NCI-H1694 treated with DMSO at 0.1 percent for 48 hours (cell line): ENCODE measurements around the gene RHOF.

Experiments used
- DNase-seq: peaks from one replicate; lab custom pipeline; 2025; lab: John Stamatoyannopoulos, UW

The RHOF gene

DNA sequence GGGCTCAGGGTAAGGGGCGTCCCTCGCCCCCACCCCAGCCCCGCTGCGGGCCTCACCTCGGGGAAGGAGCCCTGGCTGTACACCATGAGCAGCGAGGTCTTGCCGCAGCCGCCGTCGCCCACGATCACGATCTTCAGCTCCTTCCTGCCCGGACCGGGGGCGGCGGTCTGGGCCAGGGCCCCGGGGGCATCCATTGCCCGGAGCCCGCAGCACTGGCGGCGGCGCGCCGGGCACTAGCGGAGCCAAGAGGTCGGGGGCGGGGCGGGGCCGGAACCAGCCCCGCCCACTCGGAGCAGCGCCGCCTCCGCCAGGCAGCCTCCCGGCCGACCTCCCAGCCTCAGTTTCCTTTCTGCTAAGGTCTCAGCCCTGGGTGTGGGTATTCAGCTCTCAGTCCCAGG, at the start of gene RHOF:
Gene RHOF (minus strand): TSS at position 249 of the 398 bp plus-strand sequence. CDS start 55 bp downstream, at position 194.
- DNase-seq: no peak

GRCh38 chr12:121839993-121840761, 46.7 kb upstream of the RHOF start:
- no peak for DNase-seq

DNA sequence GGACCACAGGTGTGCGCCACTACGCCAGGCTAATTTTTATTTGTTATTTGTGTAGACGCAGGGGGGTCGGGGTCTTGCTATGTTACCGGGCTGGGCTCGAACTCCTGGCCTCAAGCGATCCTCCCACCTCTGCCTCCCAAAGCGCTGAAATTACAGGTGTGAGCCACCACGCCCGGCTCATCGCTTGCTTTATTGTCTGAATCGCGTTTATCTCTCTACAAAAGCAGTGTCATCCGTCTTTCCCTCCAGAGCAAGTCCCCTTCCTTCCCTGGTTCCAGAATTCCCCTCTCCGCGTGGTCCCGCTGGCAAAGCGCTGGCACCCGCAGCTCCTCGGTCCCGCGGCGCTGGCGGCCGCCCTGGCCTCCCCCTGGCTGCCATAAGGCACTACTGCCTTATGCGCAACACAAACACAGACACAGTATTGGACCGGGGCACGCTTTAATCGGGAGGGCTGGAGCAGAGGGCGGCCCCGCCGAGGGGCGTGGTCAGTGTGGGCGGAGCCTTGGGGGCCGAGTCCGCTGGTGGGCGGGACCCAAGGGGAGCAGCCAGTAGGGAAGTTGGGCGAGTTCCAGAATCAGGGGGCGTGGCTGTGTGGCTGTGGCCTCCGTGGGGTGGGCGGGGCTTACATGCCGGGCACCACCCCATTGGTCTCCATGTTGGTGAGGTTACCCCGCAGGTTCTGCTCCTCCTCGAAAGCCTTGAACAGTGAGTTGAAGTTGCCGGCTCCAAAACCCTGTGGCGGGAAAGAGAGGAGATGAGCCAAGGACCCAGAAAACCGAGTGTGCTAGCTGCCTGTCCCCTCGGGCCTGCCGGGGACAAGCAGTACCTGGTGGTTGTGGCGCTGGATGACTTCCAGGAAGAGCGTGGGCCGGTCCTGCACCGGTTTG, 45.9 kb upstream of the RHOF start:
- peak; percentile 84 for DNase-seq

DNA sequence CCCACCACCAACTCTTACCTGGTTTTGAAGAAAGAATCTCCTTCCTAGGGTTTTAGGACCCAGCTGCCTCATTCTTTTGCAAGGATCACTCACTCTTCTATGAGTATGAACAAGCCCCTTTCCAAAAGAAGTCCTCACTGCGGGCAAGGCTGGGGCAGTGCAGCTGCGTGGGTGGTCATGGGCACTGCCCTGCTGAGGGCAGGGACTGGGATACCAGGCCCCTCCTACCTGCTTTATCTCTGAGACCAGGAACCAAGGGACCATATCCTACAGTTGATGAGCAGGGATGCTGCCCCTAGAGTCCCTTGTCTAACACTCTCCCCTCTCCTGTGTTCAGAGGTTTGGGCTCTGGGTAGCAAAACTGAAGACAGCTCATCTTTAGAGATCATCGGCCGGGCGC, 44.6 kb upstream of the RHOF start:
- DNase-seq: no peak

- DNase-seq: no peak
Observed at GRCh38 chr12:121837680-121838079, 44.2 kb upstream of the RHOF start.

DNA sequence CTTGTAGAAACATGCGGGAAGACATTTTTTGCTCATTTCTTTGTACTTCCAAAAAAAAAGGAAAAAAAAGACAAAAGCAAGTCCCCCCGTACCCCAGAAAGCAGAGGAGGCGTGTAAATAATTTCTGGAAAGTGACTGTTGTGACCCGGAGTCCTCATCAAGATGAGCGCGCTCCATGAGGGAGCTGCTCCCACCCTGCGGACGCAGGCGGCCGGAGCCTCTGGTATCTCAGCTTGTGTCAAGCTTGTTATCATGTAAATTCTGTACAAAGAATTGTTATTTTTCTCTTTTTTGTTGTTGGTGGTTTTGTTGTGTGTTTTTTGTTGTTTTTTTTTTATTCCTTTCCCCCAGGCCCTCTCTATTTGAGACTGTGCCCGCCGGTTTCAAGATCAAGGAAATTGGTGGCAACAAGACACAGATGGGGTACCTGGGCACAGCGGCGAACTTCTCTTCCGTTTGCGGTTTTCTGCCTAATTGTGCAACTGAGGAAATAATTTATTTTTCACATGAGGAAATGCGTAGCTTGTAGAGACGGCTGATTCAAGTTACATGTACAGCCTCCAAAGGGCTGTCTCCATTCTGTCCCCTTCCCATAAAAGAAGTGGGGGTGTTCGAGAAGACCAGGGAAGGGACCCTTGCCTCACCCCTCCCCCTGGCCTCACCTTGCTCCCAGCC, 38.2 kb upstream of the RHOF start:
- DNase-seq: no peak

DNA sequence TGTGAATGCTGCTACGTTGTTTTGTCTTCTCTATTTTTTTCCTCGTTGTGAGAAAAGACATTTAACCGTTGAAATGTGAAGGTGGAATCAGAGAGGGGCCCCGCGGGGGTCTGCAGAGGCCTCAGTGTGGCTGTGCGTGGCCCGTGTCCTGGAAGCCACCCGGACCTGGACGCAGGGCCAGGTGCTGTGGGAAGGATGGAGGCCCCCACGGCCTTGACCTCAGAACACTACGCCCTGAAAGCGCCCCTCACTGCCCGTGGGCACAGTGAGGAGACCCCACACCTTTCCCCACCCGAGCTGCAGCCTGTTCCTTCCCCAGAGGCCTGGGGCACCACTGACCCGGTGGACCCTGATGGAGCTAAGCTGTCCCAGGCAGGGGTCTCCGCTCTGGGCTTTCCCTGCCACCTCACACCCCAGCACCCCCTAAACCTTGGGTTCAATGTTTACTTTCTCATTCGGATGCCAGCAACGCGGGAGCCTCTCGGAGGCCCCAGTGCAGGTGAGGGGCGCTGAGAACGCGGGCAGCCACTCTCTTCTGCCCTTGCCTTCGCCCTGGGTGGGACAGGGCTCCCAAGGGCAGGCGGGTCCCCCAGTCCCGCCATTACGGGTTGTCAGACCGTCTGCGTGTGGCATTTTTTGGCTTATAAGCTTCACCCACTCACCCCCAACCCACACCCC, 37.2 kb upstream of the RHOF start:
- DNase-seq: no peak

DNA sequence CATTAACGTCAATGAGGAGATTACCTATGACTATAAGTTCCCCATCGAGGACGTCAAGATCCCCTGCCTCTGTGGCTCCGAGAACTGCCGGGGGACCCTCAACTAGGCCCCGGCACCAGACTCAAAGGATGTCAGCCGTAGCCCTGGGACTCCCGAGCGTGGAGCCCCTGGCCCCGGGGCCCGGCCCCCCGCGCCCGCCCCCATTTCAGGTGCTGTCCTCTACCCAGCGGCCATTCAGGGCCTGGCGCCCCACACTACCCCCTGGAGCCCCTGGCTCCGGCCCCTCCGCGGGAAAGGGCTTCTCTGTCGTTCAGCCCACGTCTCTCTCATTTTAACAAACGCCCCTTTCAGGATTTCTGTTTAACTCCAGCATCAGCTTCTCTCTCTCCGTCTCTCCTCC, 36.6 kb upstream of the RHOF start:
- DNase-seq: no peak

DNA sequence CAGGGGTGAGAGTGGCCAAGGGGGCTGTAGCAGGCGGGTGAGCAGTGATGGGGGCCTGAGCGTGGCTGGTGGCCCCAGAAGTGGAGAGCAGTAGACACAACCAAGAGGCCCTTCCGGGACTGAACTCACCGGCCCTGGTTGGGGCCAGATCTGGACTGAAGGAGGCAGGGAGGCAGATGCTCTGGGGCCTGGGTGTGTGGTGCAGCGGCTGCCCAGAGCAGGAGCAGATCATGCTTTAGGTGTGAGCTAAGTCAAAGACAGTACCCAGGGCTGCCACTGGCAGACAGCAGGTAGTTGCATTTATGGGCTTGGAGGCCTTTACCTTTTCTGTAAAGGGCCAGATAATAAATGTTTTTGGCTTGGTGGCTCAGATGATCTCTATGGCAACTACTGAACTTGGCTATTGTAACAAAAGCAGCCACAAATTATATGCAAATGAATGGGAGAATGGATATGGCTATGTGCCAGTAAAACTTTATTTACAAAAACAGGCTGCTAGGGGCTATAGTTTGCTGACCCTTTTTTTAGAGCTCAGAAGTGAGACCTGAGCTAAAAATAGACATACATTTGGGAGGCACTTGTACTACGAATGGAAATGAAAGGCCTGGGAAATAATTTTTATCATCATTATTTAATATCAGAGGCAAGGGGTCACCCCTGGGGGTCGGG, 35.9 kb upstream of the RHOF start:
- DNase-seq: no peak

DNA sequence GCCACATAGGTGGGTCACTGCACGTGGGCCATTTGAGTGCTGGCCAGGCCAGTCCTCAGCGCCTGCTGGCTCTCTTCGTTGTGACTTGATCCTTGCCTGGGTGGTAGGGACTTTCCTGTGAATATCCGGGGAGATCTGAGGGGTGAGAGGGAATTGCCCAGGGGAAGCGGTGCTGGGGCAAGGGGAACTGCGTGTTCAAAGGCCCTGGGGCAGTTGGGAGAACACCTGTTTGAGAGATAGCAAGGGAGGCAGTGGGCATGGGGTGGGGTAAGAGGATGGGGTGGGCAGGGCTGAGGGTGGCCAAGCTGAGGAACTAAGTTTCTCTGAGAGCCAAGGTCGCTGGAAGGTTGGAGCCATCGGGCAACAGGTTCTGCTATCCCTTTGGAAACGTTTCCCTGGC, 35.3 kb upstream of the RHOF start:
- DNase-seq: no peak

DNA sequence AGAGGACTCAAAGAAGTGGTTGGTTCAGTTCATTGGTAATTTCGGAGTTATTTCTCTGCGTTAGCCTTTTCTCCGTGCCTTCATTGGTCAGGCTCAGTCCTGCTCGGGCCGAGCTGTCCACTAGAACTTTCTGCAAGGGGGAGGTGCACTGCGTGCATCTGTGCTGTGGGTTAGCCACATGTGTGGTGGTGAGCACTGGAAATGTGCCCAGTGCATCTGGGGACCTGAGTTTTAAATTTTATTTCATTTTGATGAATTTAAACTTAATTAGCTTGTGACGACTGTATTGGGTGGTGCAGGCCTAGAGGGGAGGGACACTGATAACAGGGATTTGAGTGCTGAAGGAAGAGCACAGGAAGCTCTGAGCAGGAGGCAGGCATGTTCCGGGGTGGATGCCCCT, 34.8 kb upstream of the RHOF start:
- DNase-seq: no peak

GRCh38 chr12:121827351-121828099, 34.0 kb upstream of the RHOF start:
- no peak for DNase-seq

- DNase-seq: no peak
Observed at GRCh38 chr12:121826318-121827150, 33.0 kb upstream of the RHOF start.

- no peak for DNase-seq
Observed at GRCh38 chr12:121825041-121825523, 31.6 kb upstream of the RHOF start.

DNA sequence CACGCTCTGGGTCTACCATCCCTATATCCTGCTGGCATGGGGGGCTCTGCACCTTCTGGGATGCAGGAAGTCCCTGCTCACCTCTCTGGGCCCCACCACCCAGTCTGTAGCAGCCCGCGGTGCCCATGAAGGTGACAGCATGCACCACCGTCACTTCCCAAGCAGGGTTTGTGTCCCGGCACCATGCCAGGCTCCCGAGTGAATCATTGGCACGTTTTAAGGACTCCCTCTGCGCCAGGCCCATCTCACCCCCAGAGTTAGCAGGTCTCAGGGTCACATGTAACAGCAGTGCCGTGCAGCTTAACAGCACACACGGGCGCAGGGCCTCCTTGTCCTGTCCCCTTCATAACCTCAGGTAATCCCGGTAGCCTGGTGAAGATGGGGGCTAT, 30.2 kb upstream of the RHOF start:
- no peak for DNase-seq

DNA sequence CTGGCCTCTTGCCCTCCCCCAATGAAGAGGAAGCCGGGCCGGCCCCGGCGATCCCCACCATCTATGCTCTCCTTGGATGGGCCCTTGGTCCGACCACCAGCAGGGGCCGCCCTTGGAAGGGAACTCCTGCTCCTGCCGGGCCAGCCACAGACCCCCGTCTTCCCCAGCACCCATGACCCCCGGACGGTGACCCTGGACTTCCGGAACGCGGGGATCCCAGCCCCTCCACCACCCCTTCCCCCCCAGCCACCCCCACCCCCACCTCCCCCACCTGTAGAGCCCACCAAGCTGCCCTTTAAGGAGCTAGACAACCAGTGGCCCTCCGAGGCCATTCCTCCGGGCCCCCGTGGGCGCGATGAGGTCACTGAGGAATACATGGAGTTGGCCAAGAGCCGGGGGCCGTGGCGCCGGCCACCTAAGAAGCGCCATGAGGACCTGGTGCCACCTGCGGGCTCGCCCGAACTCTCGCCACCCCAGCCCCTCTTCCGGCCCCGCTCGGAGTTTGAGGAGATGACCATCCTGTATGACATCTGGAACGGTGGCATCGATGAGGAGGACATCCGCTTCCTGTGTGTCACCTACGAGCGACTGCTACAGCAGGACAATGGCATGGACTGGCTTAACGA, 29.7 kb upstream of the RHOF start:
- DNase-seq: no peak

DNA sequence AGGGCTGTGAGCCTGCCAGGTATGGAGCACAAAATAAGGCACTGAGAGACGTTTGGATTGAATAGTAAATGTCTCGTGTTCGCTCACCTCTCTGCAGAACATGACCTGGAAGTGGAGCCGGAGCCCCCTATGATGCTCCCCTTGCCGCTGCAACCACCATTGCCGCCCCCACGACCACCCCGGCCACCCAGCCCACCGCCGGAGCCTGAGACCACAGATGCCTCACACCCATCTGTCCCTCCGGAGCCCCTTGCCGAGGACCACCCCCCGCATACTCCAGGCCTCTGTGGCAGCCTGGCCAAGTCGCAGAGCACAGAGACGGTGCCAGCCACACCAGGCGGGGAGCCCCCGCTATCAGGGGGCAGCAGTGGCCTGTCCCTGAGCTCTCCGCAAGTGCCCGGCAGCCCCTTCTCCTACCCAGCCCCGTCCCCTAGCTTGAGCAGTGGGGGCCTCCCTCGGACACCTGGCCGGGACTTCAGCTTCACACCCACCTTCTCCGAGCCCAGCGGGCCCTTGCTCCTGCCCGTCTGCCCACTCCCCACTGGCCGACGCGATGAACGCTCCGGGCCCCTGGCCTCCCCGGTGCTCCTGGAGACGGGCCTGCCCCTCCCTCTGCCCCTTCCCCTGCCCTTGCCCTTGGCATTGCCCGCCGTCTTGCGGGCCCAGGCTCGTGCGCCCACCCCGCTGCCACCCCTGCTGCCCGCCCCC, 29.1 kb upstream of the RHOF start:
- no peak for DNase-seq

DNA sequence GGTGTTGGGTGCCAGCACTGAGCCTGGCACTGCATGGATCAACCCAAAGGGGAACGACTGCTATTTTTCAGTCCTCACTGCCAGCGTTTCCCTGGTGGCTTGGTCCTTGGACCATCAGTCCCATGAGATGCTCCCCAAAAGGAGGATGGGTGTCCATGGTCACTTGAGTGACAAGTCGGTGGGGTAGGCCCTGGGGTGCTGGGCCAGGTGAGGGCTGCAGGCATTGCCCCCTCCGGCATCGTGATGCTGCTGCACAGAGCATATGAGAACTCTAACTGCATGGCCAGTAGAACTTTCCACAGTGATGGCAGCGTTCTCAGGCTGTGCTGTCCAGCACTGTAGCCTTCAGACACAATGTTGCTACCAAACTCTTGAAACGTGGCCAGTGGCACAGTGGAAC, 26.6 kb upstream of the RHOF start:
- no peak for DNase-seq
